Breast epithelium (tissue), 3 donors: ENCODE results near the gene ZNF92.

Experiments
- CTCF ChIP-seq, 3 donors: fragments of 450-650 bp; IDR thresholded peaks; one replicate each; pipeline ENCODE4 v1.5.1; 2016 to 2017; ENCODE audit warnings: antibody characterized with exemption in 3 of 3, mild to moderate bottlenecking in 3 of 3, moderate library complexity in 3 of 3
- POLR2AphosphoS5 ChIP-seq, 3 donors: sonication (generic); formaldehyde crosslinking; IDR thresholded peaks; one replicate each; pipeline ENCODE4 v1.6.1; 2017; ENCODE audit warnings: antibody characterized with exemption in 3 of 3

- TF ChIP-seq CTCF (IDR thresholded peaks at IDR 0.05) (no peak), POLR2AphosphoS5 (IDR thresholded peaks at IDR 0.05) (no peak)
These were observed 35.7 kb downstream of the ZNF92 start for GRCh38 chr7:65409363-65409762.
